MCF 10A (cell line): ENCODE measurements around the gene OPCML. TPM values are rescaled to one million over a fixed set of nuclear protein-coding genes. Genes with fewer than 3 reads are reported as not detected.
"Not testable (repeated sequence)": the region's sequence is repeated elsewhere in the genome, so short reads cannot be mapped to it uniquely, and the experiment has no call there.

Experiments used
- BruUV-seq: library from RNA; stranded (reverse); fragments of 400-500 nt; replicated peaks from 2 replicates; lab custom pipeline; 2021; lab: Mats Ljungman, UMichigan
- CTCF ChIA-PET: fragments of 300-600 bp; sonication (Branson Sonifier 250); formaldehyde crosslinking; extraction: SDS; loops from one replicate; lab custom pipeline; 2021; ENCODE audit warnings: antibody characterized with exemption, inconsistent platforms; lab: Yijun Ruan, JAX
- POLR2A ChIA-PET: fragments of 300-600, 350-650 bp; sonication (Branson Sonifier 250); formaldehyde crosslinking; extraction: SDS; loops from one replicate; lab custom pipeline; 2020; ENCODE audit warnings: antibody characterized with exemption, inconsistent platforms; lab: Yijun Ruan, JAX
- DNase-seq: peaks from one replicate; pipeline ENCODE4 v3.0.0-alpha.2; 2018; ENCODE audit not compliant: unreplicated experiment
- H3K27ac Mint-ChIP-seq: one replicate; pipeline ENCODE4 v1.8.0; 2022; ENCODE audit warnings: mild to moderate bottlenecking, low read depth, mixed read lengths; ENCODE audit not compliant: unreplicated experiment
- H3K27me3 Mint-ChIP-seq: one replicate; pipeline ENCODE4 v1.8.0; 2022; ENCODE audit warnings: mixed read lengths; ENCODE audit not compliant: insufficient read depth, unreplicated experiment
- H3K36me3 Mint-ChIP-seq: one replicate; pipeline ENCODE4 v1.8.0; 2022; ENCODE audit warnings: mild to moderate bottlenecking, moderate library complexity, mixed read lengths; ENCODE audit not compliant: insufficient read depth, unreplicated experiment
- H3K4me1 Mint-ChIP-seq: one replicate; pipeline ENCODE4 v1.8.0; 2022; ENCODE audit warnings: mixed read lengths; ENCODE audit not compliant: insufficient read depth, unreplicated experiment
- H3K4me3 Mint-ChIP-seq: one replicate; pipeline ENCODE4 v1.8.0; 2022; ENCODE audit warnings: mild to moderate bottlenecking, moderate library complexity, mixed read lengths; ENCODE audit not compliant: unreplicated experiment
- H3K9me3 Mint-ChIP-seq: one replicate; pipeline ENCODE4 v1.8.0; 2022; ENCODE audit warnings: mixed read lengths; ENCODE audit not compliant: unreplicated experiment
- CTCF ChIP-seq: fragments of 200-600 bp; IDR thresholded peaks from one replicate; pipeline ENCODE4 v1.8.0; 2022; ENCODE audit warnings: antibody characterized with exemption, mild to moderate bottlenecking; ENCODE audit not compliant: unreplicated experiment
- intact Hi-C: fragments of 100-400 bp; cut with micrococcal nuclease; formaldehyde crosslinking; loops from 2 replicates; pipeline ENCODE4 v1.14.1; 2022
- total RNA-seq: library from RNA; stranded (reverse); gene quantifications from 2 replicates; pipeline ENCODE4 v1.2.3, GENCODE V29; 2022

OPCML gene
- total RNA-seq, 1 experiment from 2014 or later: not detected

GRCh38 chr11:132379540-132379939 is 1152.8 kb downstream of the OPCML start:
- Mint-ChIP-seq H3K4me3 (no peak overlapping the region), H3K9me3 (peaks cover 43% of the 10 kb centered on the region), H3K36me3 (no peaks in the 10 kb centered on the region), H3K4me1 (no peaks in the 10 kb centered on the region), H3K27me3 (no peaks in the 10 kb centered on the region), H3K27ac (no peak overlapping the region)
- no peak for DNase-seq
- POLR2A ChIA-PET: no interaction called here
- CTCF ChIA-PET: no interaction called here
- intact Hi-C loops: no loop called here
- no peak for TF ChIP-seq CTCF
- no TSS peak for BruUV-seq

GRCh38 chr11:132373405-132374143 is 1158.7 kb downstream of the OPCML start:
- intact Hi-C loops: no loop called here
- Mint-ChIP-seq H3K27me3 (no peaks in the 10 kb centered on the region), H3K27ac (no peak overlapping the region), H3K4me1 (no peaks in the 10 kb centered on the region), H3K9me3 (peaks cover 53% of the 10 kb centered on the region), H3K4me3 (no peak overlapping the region), H3K36me3 (no peaks in the 10 kb centered on the region)
- BruUV-seq: no TSS peak
- TF ChIP-seq CTCF: no peak
- ChIA-PET POLR2A (no interaction called here), CTCF (no interaction called here)
- no peak for DNase-seq

GRCh38 chr11:132370114-132370513 is 1162.2 kb downstream of the OPCML start:
- CTCF ChIA-PET: interaction anchor here (0.6 kb wide), 2 partner anchors 10 to 807 kb away, joined by 3 to 4 read pairs; no protein-coding TSS in a partner anchor
- intact Hi-C loops, H3K4me3 Mint-ChIP-seq, BruUV-seq, H3K36me3 Mint-ChIP-seq, H3K27ac Mint-ChIP-seq, H3K27me3 Mint-ChIP-seq, DNase-seq, POLR2A ChIA-PET, H3K4me1 Mint-ChIP-seq: not testable (repeated sequence)
- H3K9me3 Mint-ChIP-seq: peaks cover 50% of the 10 kb centered on the region

GRCh38 chr11:132367293-132367692 is 1165.0 kb downstream of the OPCML start:
- no peaks in the 10 kb centered on the region for H3K27me3 Mint-ChIP-seq
- no TSS peak for BruUV-seq
- H3K27ac Mint-ChIP-seq: no peak overlapping the region
- DNase-seq: no peak
- intact Hi-C loops: no loop called here
- ChIA-PET CTCF (no interaction called here), POLR2A (interaction anchor here (0.7 kb wide), 1 partner anchor 1071 kb away, joined by 3 read pairs; no protein-coding TSS in a partner anchor)
- no peaks in the 10 kb centered on the region for H3K4me1 Mint-ChIP-seq
- TF ChIP-seq CTCF: no peak
- H3K36me3 Mint-ChIP-seq: no peaks in the 10 kb centered on the region
- H3K4me3 Mint-ChIP-seq: no peak overlapping the region
- H3K9me3 Mint-ChIP-seq: peaks cover 40% of the 10 kb centered on the region
